ENCODE measurements around the gene BRD1. TPM values are rescaled to one million over a fixed set of nuclear protein-coding genes. Genes with fewer than 3 reads are reported as not detected.

BRD1 gene
- total RNA-seq, 4 donors from 2014 or later, result 17.9 to 47.4 (median 37.9) TPM

- no peaks in the 10 kb centered on the region for H3K36me3 ChIP-seq
- no peak for TF ChIP-seq POLR2A (IDR thresholded peaks at IDR 0.05)
- no peak for TF ChIP-seq CTCF (IDR thresholded peaks at IDR 0.05)
- peaks cover 0 to 5% of the 10 kb centered on the region in 2 donors for H3K4me1 ChIP-seq
- no peak for DNase-seq
- H3K27me3 ChIP-seq, result no peaks in the 10 kb centered on the region
- no peak overlapping the region for H3K4me3 ChIP-seq
- intact Hi-C loops (cut with DNase I; ENCODE audit: low total_unique reads), result no loop called here
- H3K9me3 ChIP-seq, result no peaks in the 10 kb centered on the region
- no peak overlapping the region for H3K27ac ChIP-seq
These were observed 47.6 kb downstream of the BRD1 start for GRCh38 chr22:49779853-49780697.

GRCh38 chr22:49779211-49779610 lies 48.5 kb downstream of the BRD1 start:
- Histone ChIP-seq H3K4me3 (no peak overlapping the region), H3K4me1 (peaks cover 0 to 5% of the 10 kb centered on the region in 2 donors), H3K27me3 (no peaks in the 10 kb centered on the region), H3K36me3 (no peaks in the 10 kb centered on the region), H3K27ac (no peak overlapping the region), H3K9me3 (no peaks in the 10 kb centered on the region)
- TF ChIP-seq CTCF (IDR thresholded peaks at IDR 0.05), result no peak
- no peak for TF ChIP-seq POLR2A (IDR thresholded peaks at IDR 0.05)
- no peak for DNase-seq
- intact Hi-C loops (cut with DNase I; ENCODE audit: low total_unique reads), result no loop called here

GRCh38 chr22:49777569-49778249 lies 50.0 kb downstream of the BRD1 start:
- intact Hi-C loops (cut with DNase I; ENCODE audit: low total_unique reads), result no loop called here
- no peak overlapping the region for H3K4me3 ChIP-seq
- no peaks in the 10 kb centered on the region for H3K9me3 ChIP-seq
- no peak overlapping the region for H3K27ac ChIP-seq
- H3K4me1 ChIP-seq, result peaks cover 0 to 5% of the 10 kb centered on the region in 2 donors
- no peaks in the 10 kb centered on the region for H3K27me3 ChIP-seq
- no peak for DNase-seq
- no peak for TF ChIP-seq POLR2A (IDR thresholded peaks at IDR 0.05)
- TF ChIP-seq CTCF (IDR thresholded peaks at IDR 0.05), result no peak
- H3K36me3 ChIP-seq, result no peaks in the 10 kb centered on the region

GRCh38 chr22:49776891-49777290 lies 50.8 kb downstream of the BRD1 start:
- Histone ChIP-seq H3K27ac (no peak overlapping the region), H3K27me3 (no peaks in the 10 kb centered on the region), H3K4me1 (peaks cover 0 to 5% of the 10 kb centered on the region in 2 donors), H3K9me3 (no peaks in the 10 kb centered on the region), H3K4me3 (no peak overlapping the region), H3K36me3 (no peaks in the 10 kb centered on the region)
- intact Hi-C loops (cut with DNase I; ENCODE audit: low total_unique reads), result no loop called here
- no peak for TF ChIP-seq POLR2A (IDR thresholded peaks at IDR 0.05)
- TF ChIP-seq CTCF (IDR thresholded peaks at IDR 0.05), result no peak
- DNase-seq, result no peak

Data from uterus (tissue), 4 donors.